NCI-H460 (cell line): ENCODE results near the gene PLAGL1. TPM values are rescaled to one million over a fixed set of nuclear protein-coding genes. Genes with fewer than 3 reads are reported as not detected.

ENCODE experiments used
- small RNA-seq, 2 experiments: library from RNA; depleted of rRNA; stranded (forward); fragments of <200 nt; gene quantifications; one replicate each; pipeline ENCODE3, GENCODE V24; 2014
- total RNA-seq: library from RNA; depleted of rRNA; stranded (reverse); fragments of >200 nt; shearing (Covaris generic); gene quantifications from 2 replicates; pipeline ENCODE4 v1.2.3, GENCODE V29; 2014; rRNA removed

The PLAGL1 gene
- total RNA-seq, 1 experiment from 2014 or later: 4.3 TPM

Small RNA genes within 50 kb of the gene (small RNA-seq; reads per million reads assigned to genes)
- gene RF02143: 0 reads per million in 2 experiments

Other genes with a start within 250 kb of the PLAGL1 start
- gene LTV1, start 164.9 kb downstream of the PLAGL1 start, total RNA-seq: 29.8 and 33.2 TPM in 2 replicates
- not detected in 2 replicates for gene ZC2HC1B, start 143.8 kb downstream of the PLAGL1 start, total RNA-seq
- gene SF3B5, start 87.3 kb upstream of the PLAGL1 start, total RNA-seq: 84.4 and 113 TPM in 2 replicates
- gene STX11, start 142.3 kb upstream of the PLAGL1 start, total RNA-seq: 8.1 and 9.0 TPM in 2 replicates